ENCODE data around the gene TSPO2. TPM values are rescaled to one million over a fixed set of nuclear protein-coding genes. Genes with fewer than 3 reads are reported as not detected.

The TSPO2 gene
- total RNA-seq, 1 experiment from 2014 or later, result not detected

GRCh38 chr6:41008011-41008410, 34.3 kb upstream of the TSPO2 start:
- Histone ChIP-seq H3K9me3 (ENCODE audit: low read depth, low read length, poor library complexity, severe bottlenecking) (no peaks in the 10 kb centered on the region), H3K4me1 (ENCODE audit: insufficient read depth, low read length, poor library complexity, severe bottlenecking) (no peaks in the 10 kb centered on the region), H3K36me3 (ENCODE audit: insufficient read depth, low read length, poor library complexity, severe bottlenecking) (no peaks in the 10 kb centered on the region), H3K27me3 (replicated peaks; ENCODE audit: insufficient read depth, low read depth, low read length, poor library complexity) (peaks cover 6% of the 10 kb centered on the region), H3K27ac (ENCODE audit: low read depth, low read length, poor library complexity, severe bottlenecking) (no peak overlapping the region), H3K4me3 (ENCODE audit: low read depth, low read length, poor library complexity, severe bottlenecking) (no peak overlapping the region)
- BruUV-seq (replicated peaks), result no TSS peak
- DNase-seq (ENCODE audit: low spot score), result no peak
- ChIA-PET CTCF (no interaction called here), POLR2A (ENCODE audit: low non-redundant PET) (interaction anchor here (1.0 kb wide), 1 partner anchor 9 kb away, joined by 3 read pairs; no protein-coding TSS in a partner anchor)
- TF ChIP-seq EZH2 (IDR thresholded peaks at IDR 0.05; ENCODE audit: borderline replicate concordance, low read depth, low read length, poor library complexity, severe bottlenecking), result no peak
- no peak for TF ChIP-seq CTCF (conservative IDR thresholded peaks at IDR 0.05; ENCODE audit: low read depth, low read length)
- intact Hi-C loops (cut with micrococcal nuclease; ENCODE audit: unreplicated experiment), result loop anchor here (5.0 to 10.0 kb wide), 2 partner anchors 59 to 307 kb away; no protein-coding TSS in a partner anchor

- CTCF ChIA-PET, result no interaction called here
Observed at GRCh38 chr6:41009669-41010068, 32.6 kb upstream of the TSPO2 start.

GRCh38 chr6:41011673-41012072, 30.6 kb upstream of the TSPO2 start:
- no peak for DNase-seq (ENCODE audit: low spot score)
- ChIA-PET POLR2A (ENCODE audit: low non-redundant PET) (no interaction called here), CTCF (no interaction called here)
- Histone ChIP-seq H3K9me3 (ENCODE audit: low read depth, low read length, poor library complexity, severe bottlenecking) (no peaks in the 10 kb centered on the region), H3K27me3 (replicated peaks; ENCODE audit: insufficient read depth, low read depth, low read length, poor library complexity) (no peaks in the 10 kb centered on the region), H3K4me3 (ENCODE audit: low read depth, low read length, poor library complexity, severe bottlenecking) (no peak overlapping the region), H3K27ac (ENCODE audit: low read depth, low read length, poor library complexity, severe bottlenecking) (no peak overlapping the region), H3K36me3 (ENCODE audit: insufficient read depth, low read length, poor library complexity, severe bottlenecking) (no peaks in the 10 kb centered on the region), H3K4me1 (ENCODE audit: insufficient read depth, low read length, poor library complexity, severe bottlenecking) (no peaks in the 10 kb centered on the region)
- TF ChIP-seq CTCF (conservative IDR thresholded peaks at IDR 0.05; ENCODE audit: low read depth, low read length) (no peak), EZH2 (IDR thresholded peaks at IDR 0.05; ENCODE audit: borderline replicate concordance, low read depth, low read length, poor library complexity, severe bottlenecking) (no peak)
- BruUV-seq (replicated peaks), result no TSS peak
- intact Hi-C loops (cut with micrococcal nuclease; ENCODE audit: unreplicated experiment), result no loop called here

More at GRCh38 chr6:41009669-41010068, 32.6 kb upstream of the TSPO2 start:
- POLR2A ChIA-PET (ENCODE audit: low non-redundant PET), result no interaction called here
- no peaks in the 10 kb centered on the region for H3K4me1 ChIP-seq (ENCODE audit: insufficient read depth, low read length, poor library complexity, severe bottlenecking)
- no peaks in the 10 kb centered on the region for H3K27me3 ChIP-seq (replicated peaks; ENCODE audit: insufficient read depth, low read depth, low read length, poor library complexity)
- H3K36me3 ChIP-seq (ENCODE audit: insufficient read depth, low read length, poor library complexity, severe bottlenecking), result no peaks in the 10 kb centered on the region
- no peak for TF ChIP-seq EZH2 (IDR thresholded peaks at IDR 0.05; ENCODE audit: borderline replicate concordance, low read depth, low read length, poor library complexity, severe bottlenecking)
- no peak for TF ChIP-seq CTCF (conservative IDR thresholded peaks at IDR 0.05; ENCODE audit: low read depth, low read length)
- H3K9me3 ChIP-seq (ENCODE audit: low read depth, low read length, poor library complexity, severe bottlenecking), result no peaks in the 10 kb centered on the region
- no peak for DNase-seq (ENCODE audit: low spot score)
- BruUV-seq (replicated peaks), result no TSS peak
- no peak overlapping the region for H3K27ac ChIP-seq (ENCODE audit: low read depth, low read length, poor library complexity, severe bottlenecking)
- intact Hi-C loops (cut with micrococcal nuclease; ENCODE audit: unreplicated experiment), result loop anchor here (5.0 to 10.0 kb wide), 2 partner anchors 58 to 305 kb away; no protein-coding TSS in a partner anchor
- H3K4me3 ChIP-seq (ENCODE audit: low read depth, low read length, poor library complexity, severe bottlenecking), result no peak overlapping the region
